ENCODE measurements around the gene PKDCC.

The PKDCC gene

GRCh38 chr2:42046819-42047487 is 868 bp upstream of the PKDCC start:
- H3K4me3 ChIP-seq (ENCODE audit: low read depth, low read length), result peak overlapping the region; percentile 59
- DNase-seq (ENCODE audit: low read depth), result no peak

DNA sequence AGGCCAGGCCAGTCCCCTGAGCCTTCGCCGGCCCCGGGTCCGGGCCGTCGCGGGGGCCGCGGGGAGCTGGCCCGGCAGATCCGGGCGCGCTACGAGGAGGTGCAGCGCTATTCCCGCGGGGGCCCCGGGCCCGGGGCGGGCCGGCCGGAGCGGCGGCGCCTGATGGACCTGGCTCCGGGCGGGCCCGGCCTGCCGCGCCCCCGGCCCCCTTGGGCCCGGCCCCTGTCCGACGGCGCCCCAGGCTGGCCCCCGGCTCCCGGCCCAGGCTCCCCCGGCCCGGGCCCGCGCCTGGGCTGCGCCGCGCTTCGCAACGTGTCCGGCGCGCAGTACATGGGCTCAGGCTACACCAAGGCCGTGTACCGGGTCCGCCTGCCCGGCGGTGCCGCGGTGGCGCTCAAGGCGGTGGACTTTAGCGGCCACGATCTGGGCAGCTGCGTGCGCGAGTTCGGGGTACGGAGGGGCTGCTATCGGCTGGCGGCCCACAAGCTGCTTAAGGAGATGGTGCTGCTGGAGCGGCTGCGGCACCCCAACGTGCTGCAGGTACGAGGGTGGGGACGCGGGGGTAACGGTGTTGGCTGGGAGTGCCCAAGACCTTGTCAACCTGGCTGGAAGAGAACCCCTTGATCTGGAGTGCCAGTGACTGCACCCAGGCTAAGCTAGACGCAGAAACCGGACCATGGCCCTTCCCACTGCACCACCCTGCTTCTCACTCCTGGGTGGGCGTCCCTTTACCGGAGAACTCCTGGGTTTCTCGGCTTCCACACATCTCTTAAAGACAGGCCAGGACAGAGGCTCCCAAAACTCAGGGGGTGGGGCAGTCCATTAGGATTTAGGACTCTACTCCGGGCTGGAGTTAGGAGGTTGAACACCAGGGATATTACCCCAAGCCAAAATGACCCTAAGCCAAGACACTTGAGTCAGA is 739 bp downstream of the PKDCC start:
- DNase-seq (ENCODE audit: low read depth), result no peak
- peak overlapping the region; percentile 80 for H3K4me3 ChIP-seq (ENCODE audit: low read depth, low read length)

- DNase-seq (ENCODE audit: low read depth), result no peak
- peak overlapping the region; percentile 80 for H3K4me3 ChIP-seq (ENCODE audit: low read depth, low read length)
Measured at GRCh38 chr2:42049221-42050009, 1.6 kb downstream of the PKDCC start.

- DNase-seq (ENCODE audit: low read depth), result no peak
- peak overlapping the region; percentile 80 for H3K4me3 ChIP-seq (ENCODE audit: low read depth, low read length)
Measured at GRCh38 chr2:42050010-42050702, 2.3 kb downstream of the PKDCC start.

DNA sequence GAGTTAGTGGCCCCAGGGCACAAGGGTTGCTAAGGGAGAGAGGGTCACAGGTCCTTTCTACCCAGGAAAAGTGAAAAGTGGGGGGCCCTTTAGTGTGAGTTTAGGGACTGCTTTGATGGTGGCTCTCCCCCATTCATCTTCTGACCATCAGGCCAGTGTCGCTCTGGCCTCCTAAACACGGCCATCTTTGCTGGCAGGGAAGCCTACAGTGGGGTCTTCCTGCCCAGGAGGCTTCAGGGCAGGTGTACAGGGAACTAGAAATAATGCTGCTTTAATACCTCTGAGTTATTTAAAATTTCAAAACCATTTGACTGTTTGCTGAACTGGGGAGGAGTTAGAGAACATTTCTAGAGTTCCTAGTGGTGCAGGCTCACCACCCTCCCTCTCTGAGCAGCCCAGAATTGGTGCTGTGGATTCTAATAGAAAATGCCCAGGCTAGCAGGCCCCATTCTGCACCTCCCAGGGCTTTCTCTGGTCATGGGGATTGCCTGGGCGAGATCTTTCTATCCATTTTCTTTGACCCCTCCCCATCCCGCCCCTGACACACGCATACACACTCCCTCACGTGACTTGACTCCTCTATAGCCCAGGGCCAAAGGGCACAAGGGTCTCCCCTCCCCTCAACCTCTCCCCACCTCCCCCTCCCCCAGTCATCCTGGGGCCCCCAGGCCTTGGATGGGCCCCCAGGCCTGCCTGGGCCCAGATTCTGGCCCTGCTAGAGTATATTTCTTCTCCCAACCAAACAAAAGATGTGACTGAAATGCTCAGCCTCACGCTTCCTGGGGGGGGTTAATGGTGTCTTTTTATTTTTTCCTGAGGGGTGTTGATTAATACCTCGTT is 3.1 kb downstream of the PKDCC start:
- DNase-seq (ENCODE audit: low read depth), result no peak
- H3K4me3 ChIP-seq (ENCODE audit: low read depth, low read length), result peak overlapping the region; percentile 80

GRCh38 chr2:42051543-42052235 is 3.9 kb downstream of the PKDCC start:
- no peak overlapping the region for H3K4me3 ChIP-seq (ENCODE audit: low read depth, low read length)
- DNase-seq (ENCODE audit: low read depth), result no peak

DNA sequence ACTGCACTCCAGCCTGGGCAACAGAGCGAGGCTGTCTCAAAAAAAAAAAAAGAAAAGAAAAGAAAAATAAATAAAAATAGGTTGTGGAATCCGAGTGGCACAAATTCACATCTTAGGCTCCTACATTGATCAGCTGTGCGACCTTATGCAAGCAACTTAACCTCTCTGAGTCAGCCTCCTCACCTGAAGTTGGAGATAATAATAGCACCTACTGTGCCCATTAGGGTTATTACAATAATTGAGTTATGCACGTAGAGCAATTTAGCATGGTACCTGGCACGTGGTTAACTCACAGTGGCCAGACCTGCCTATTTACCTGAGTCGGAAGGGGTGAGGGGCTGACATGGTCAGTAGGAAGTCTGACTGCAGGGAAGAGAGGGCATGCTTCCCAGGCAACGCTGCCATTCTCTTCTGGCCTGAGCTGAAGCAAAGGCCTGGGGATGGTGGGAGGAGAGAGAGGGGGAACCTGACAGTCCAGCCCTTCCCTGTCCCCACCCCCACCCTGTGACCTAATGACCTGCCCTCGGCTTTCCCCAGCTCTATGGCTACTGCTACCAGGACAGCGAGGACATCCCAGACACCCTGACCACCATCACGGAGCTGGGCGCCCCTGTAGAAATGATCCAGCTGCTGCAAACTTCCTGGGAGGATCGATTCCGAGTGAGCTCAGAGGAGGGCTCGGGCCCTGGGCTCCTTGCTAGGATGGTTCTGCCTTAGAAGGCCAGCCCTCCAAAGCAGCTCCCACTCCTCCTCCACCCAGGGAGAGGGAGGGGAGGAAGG is 5.1 kb downstream of the PKDCC start:
- H3K4me3 ChIP-seq (ENCODE audit: low read depth, low read length), result no peak overlapping the region
- no peak for DNase-seq (ENCODE audit: low read depth)

GRCh38 chr2:42053482-42053790 is 5.6 kb downstream of the PKDCC start:
- H3K4me3 ChIP-seq (ENCODE audit: low read depth, low read length), result no peak overlapping the region
- no peak for DNase-seq (ENCODE audit: low read depth)

DNA sequence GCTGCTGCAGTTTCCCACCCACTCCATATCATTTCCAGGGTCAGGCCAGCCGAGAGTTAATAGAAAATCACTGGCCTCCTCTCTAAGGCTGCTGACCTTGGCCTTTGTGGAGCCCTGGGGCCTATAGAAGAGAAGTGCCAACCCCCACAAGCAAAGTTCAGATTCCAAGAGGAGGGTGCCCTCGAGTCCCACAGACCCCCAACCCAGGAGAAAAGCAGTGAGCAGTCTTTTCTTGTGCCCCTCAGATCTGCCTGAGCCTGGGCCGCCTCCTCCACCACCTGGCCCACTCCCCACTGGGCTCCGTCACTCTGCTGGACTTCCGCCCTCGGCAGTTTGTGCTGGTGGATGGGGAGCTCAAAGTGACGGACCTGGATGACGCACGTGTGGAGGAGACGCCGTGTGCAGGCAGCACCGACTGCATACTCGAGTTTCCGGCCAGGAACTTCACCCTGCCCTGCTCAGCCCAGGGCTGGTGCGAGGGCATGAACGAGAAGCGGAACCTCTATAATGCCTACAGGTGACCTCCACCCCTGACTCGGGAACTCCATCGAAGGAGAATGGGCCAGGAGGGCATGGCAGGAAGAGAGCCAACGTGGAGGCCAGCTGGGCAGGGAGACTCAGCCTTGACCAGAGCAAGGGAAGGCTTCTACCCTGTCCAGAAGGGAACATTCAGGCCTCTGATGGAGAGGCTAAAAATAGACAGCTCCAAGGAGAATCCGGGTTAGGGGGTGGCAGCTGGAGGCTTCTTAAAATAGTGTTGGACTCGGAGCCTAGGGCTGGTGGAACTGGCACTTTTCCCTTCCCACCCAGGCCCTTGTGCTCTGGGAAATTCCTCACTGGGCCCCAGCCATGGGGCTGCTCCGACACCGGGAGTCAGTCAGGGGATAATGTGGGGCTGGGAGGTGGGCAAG is 6.2 kb downstream of the PKDCC start:
- DNase-seq (ENCODE audit: low read depth), result no peak
- no peak overlapping the region for H3K4me3 ChIP-seq (ENCODE audit: low read depth, low read length)

- no peak overlapping the region for H3K4me3 ChIP-seq (ENCODE audit: low read depth, low read length)
- DNase-seq (ENCODE audit: low read depth), result no peak
Measured at GRCh38 chr2:42054714-42055430, 7.1 kb downstream of the PKDCC start.

GRCh38 chr2:42055573-42056514 is 8.0 kb downstream of the PKDCC start:
- no peak overlapping the region for H3K4me3 ChIP-seq (ENCODE audit: low read depth, low read length)
- no peak for DNase-seq (ENCODE audit: low read depth)

- no peak for DNase-seq (ENCODE audit: low read depth)
- no peak overlapping the region for H3K4me3 ChIP-seq (ENCODE audit: low read depth, low read length)
Measured at GRCh38 chr2:42057159-42057901, 9.5 kb downstream of the PKDCC start.

GRCh38 chr2:42057902-42058450 is 10.2 kb downstream of the PKDCC start:
- no peak for DNase-seq (ENCODE audit: low read depth)
- no peak overlapping the region for H3K4me3 ChIP-seq (ENCODE audit: low read depth, low read length)

Measured in skeletal muscle cell (primary cell).